Measurements from ENCODE around the gene NUBPL.
A peak's percentile ranks its signal among the peaks of the same experiment; 100 is the strongest.
"Not testable (repeated sequence)": the region's sequence is repeated elsewhere in the genome, so short reads cannot be mapped to it uniquely, and the experiment has no call there.

Gene NUBPL

GRCh38 chr14:31825459-31825858 lies 264.3 kb downstream of the NUBPL start:
- no peak for DNase-seq

GRCh38 chr14:31827325-31827724 lies 266.1 kb downstream of the NUBPL start:
- no peak for DNase-seq

- DNase-seq: peak; percentile 25
Measured at GRCh38 chr14:31828946-31829868, 268.0 kb downstream of the NUBPL start.

- no peak for DNase-seq
Measured at GRCh38 chr14:31834616-31835015, 273.4 kb downstream of the NUBPL start.

GRCh38 chr14:31835049-31835448 lies 273.8 kb downstream of the NUBPL start:
- DNase-seq: no peak

GRCh38 chr14:31837031-31837430 lies 275.8 kb downstream of the NUBPL start:
- no peak for DNase-seq

GRCh38 chr14:31842899-31843298 lies 281.7 kb downstream of the NUBPL start:
- DNase-seq: no peak

GRCh38 chr14:31843361-31844091 lies 282.3 kb downstream of the NUBPL start:
- DNase-seq: no peak

- DNase-seq: no peak
Measured at GRCh38 chr14:31854508-31855075, 293.4 kb downstream of the NUBPL start.

- DNase-seq: no peak
Measured at GRCh38 chr14:31855262-31855661, 294.1 kb downstream of the NUBPL start.

GRCh38 chr14:31856003-31856402 lies 294.8 kb downstream of the NUBPL start:
- DNase-seq: not testable (repeated sequence)

- no peak for DNase-seq
Measured at GRCh38 chr14:31858868-31859267, 297.7 kb downstream of the NUBPL start.

- DNase-seq: no peak
Measured at GRCh38 chr14:31864937-31865855, 304.0 kb downstream of the NUBPL start.

GRCh38 chr14:31867570-31867969 lies 306.4 kb downstream of the NUBPL start:
- DNase-seq: no peak

GRCh38 chr14:31868096-31868495 lies 306.9 kb downstream of the NUBPL start:
- not testable (repeated sequence) for DNase-seq

GRCh38 chr14:31876741-31877140 lies 315.5 kb downstream of the NUBPL start:
- DNase-seq: no peak

GRCh38 chr14:31877255-31877798 lies 316.1 kb downstream of the NUBPL start:
- peak; percentile 52 for DNase-seq

GRCh38 chr14:31879661-31880348 lies 318.6 kb downstream of the NUBPL start:
- DNase-seq: no peak

GRCh38 chr14:31880935-31881334 lies 319.7 kb downstream of the NUBPL start:
- DNase-seq: no peak

GRCh38 chr14:31881531-31882310 lies 320.5 kb downstream of the NUBPL start:
- DNase-seq: no peak

- no peak for DNase-seq
Measured at GRCh38 chr14:31884238-31884637, 323.0 kb downstream of the NUBPL start.
